CD4-positive, alpha-beta T cell treated with Interleukin-1 beta for 1 hour (primary cell): ENCODE data around the gene SHCBP1.
A peak's percentile ranks its signal among the peaks of the same experiment; 100 is the strongest.
"Not testable (repeated sequence)": the region's sequence is repeated elsewhere in the genome, so short reads cannot be mapped to it uniquely, and the experiment has no call there.

Source experiments
- DNase-seq, 2 donors: peaks; one replicate each; pipeline ENCODE4 v3.0.0-alpha.2; 2020 to 2022

SHCBP1 gene, protein sequence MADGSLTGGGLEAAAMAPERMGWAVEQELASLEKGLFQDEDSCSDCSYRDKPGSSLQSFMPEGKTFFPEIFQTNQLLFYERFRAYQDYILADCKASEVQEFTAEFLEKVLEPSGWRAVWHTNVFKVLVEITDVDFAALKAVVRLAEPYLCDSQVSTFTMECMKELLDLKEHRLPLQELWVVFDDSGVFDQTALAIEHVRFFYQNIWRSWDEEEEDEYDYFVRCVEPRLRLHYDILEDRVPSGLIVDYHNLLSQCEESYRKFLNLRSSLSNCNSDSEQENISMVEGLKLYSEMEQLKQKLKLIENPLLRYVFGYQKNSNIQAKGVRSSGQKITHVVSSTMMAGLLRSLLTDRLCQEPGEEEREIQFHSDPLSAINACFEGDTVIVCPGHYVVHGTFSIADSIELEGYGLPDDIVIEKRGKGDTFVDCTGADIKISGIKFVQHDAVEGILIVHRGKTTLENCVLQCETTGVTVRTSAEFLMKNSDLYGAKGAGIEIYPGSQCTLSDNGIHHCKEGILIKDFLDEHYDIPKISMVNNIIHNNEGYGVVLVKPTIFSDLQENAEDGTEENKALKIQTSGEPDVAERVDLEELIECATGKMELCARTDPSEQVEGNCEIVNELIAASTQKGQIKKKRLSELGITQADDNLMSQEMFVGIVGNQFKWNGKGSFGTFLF

DNA sequence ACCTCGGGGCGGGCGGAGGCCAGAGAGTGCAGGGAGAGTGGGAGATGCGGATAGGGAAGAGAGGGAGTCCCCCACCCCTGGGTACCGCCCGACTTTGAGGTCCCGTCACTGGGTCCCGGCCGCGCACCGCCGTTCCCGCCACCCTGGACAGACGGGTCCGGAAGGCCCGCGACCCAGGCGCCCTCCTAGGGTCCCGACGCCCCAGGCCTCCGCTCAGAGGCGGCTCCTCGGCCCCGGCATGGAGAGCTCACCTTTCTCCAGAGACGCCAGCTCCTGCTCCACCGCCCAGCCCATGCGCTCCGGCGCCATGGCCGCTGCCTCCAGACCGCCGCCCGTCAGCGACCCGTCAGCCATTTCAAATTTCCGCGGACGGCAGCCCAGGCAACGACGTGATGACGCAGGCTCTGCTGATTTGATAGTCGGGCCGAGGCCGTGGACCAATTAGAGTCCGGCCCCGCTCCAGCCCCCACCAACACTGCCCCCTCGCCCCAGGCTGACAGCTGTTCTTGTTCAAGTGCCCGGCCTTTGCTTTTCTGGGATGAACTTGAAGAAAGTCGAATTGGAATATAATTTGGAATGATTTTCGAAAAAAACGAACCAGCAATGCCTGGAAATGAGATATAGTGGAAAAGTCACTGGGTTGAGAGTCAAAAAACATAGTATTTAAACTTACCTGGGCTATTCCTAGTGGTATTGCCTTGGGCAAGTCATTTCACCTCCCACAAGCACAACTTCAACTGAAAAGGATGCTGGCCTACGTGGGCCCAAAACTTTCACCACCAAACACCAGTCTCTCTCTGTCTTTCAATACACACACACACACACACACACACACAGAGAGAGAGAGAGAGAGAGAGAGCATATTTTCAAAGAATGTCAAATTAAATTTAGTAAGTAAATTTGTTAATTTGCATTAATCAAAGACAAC is at the start of gene SHCBP1:
Gene SHCBP1, minus strand, starts transcription at position 374 of the 928 bp plus-strand sequence. Its CDS starts 20 bp downstream, at position 354.
- peak; percentile 69 to 71 for DNase-seq

DNA sequence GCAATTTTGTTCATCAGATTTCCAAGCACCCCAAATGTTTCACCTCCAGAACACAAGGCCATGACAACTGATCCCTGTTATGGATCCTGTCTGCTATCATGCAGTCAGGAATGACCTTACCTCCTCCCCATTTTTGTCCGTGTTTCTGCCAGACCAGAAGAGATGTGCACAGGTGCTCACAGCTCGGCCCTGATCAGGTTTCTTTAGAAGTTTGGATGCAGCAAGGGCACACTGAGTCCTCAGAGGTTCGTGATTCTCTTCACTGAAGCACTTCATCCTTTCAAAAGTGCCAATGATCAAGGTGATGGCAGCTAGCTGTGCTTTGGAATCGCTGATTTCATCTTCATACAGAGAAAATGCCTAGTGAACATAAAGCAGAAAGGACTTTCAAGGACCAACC is 40.9 kb upstream of the SHCBP1 start:
- DNase-seq: no peak

DNA sequence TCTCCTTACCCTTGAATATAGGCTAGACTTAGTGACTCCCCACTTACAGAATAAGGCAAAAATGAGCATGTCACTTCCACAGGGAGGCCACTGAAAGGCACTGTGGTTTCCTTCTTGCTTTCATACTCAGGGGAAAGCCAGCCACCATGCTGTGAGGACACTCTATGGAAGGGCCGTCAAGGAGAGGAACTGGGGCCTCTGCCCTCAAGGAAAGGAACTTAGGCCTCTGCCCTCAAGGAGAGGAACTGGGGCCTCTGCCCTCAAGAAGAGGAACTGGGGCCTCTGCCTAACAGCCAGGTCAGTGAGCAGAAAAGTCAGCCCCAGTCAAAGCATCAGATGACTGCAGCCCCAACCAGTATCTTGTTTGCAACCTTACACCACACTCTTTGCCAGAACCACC is 37.7 kb upstream of the SHCBP1 start:
- DNase-seq: peak; percentile 23 to 72

- no peak for DNase-seq
Observed at GRCh38 chr16:46651305-46651704, 30.1 kb upstream of the SHCBP1 start.

- no peak for DNase-seq
Observed at GRCh38 chr16:46650254-46650623, 29.1 kb upstream of the SHCBP1 start.

DNA sequence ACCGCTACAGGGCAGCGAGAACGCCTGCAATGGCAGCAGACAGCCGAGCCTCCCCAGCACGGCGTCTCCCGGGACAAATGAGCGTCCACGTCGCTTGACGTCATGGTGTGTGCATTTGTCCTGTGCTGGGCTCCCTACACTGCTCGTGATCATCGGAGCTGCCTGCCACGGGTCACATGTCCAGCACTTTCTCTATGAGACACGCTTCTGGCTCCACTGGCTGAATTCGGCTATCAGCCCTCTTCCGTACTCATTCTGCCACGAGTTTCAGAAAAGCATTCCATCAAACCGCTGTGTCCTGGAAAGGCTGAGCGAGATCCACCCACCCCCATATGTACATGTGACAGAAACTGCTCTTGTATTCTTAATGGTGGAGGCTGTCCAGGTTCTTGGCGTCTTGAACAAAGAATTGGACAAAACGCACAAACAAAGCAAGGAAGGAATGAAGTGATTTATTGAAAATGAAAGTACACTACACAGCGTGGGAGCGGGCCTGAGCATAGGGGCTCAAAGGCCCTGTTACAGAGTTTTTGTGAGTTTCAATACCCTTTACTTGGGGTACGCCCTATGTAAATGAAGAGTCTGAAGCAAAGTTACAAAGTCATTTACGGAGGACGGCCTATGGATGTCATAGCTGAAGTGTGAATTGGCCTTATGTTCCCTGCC is 28.5 kb upstream of the SHCBP1 start:
- DNase-seq: no peak

DNA sequence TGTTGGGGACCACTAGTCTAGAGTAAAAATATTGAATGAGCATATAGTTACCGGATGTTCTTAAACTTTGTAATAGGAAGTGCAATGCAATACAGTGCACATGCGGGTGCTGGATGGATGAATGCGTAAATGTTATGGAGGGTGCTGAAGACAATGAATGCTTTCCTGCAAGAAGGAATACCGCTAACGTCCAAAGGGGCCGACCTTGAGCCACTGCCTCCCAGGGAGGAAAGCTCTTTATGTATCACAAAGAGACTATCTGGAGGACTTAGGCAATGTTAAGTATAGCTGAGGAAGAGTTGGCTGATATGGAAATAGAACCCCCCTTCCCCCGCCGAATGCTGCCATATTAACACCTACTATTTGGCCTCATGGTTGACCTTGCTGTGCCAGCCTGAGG is 27.5 kb upstream of the SHCBP1 start:
- no peak for DNase-seq

GRCh38 chr16:46638947-46639925 is 18.1 kb upstream of the SHCBP1 start:
- no peak for DNase-seq

- DNase-seq: no peak
Observed at GRCh38 chr16:46632778-46633733, 11.9 kb upstream of the SHCBP1 start.

GRCh38 chr16:46629331-46630219 is 8.4 kb upstream of the SHCBP1 start:
- DNase-seq: no peak

DNA sequence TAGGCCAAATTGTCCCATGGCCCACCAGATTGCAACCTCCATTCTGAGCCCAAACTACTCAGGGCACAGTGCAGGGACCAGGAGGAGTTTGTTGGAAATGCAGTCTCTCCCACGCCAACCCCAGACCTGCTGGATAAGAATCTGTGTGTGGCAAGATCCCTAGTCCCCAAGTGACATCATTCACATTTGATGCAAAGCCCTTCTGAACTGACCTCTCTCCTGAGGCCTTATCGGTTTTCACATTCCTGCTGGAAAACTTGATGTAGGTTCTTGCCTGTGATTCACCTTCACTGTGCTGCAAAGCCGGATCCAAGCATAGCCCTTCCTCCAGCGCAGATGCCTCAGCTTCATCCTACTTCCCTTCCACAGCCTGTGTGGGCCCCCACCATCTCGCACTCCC is 6.6 kb upstream of the SHCBP1 start:
- no peak for DNase-seq

DNA sequence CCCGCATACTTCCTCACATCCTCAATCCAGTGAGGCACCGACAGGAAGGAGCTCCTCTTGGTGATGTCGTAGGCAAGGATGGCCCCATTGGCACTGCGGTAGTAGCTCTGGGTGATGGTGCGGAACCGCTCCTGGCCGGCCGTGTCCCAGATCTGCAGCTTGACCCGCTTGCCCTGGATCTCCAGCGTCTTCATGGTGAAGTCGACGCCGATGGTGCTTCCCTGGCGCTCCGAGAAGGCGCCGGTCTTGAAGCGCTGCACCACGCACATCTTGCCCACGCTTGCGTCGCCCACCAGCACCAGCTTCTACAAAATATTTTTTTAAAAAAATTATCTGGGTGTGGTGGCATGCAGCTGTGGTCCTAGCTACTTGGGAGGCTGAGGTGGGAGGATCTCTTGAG is 5.5 kb upstream of the SHCBP1 start:
- DNase-seq: not testable (repeated sequence)

GRCh38 chr16:46624862-46625261 is 3.7 kb upstream of the SHCBP1 start:
- not testable (repeated sequence) for DNase-seq

GRCh38 chr16:46623707-46624106 is 2.5 kb upstream of the SHCBP1 start:
- DNase-seq: not testable (repeated sequence)

GRCh38 chr16:46623246-46623645 is 2.1 kb upstream of the SHCBP1 start:
- DNase-seq: peak in 1 of 2 donors; percentile 31

DNA sequence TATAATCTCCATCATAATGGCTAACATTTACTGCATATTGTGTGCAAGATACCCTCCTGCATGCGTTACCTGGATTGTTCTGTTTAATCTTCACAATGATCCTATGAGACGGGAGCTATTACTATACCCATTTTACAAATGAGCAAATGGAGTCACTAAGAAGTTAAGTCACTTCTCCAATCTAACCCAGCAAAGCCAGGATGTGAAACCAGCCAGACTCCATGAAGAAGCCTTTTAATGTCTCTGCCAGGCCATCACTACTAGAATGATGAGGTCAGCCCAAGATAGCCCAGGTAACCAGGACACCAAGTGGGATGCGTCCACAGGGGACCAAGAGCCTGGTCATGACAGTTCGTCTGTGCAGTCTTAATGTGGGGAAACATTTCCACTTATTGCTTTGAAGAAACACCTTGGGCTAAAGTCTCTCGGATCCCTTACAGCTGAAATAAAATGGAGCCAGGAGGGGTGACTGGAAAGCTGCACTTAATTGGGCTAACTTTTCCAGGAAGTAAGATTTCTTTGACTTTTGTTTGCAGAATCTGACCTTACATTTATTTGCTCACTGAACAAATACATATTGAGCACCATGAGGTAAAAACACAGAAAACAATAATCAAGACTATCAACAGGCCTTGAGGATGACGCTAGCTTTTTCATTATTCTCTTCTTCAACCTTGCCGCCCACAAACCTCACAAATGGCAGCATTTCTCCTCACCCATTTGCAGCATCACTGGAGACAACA is 926 bp upstream of the SHCBP1 start:
- no peak for DNase-seq

DNA sequence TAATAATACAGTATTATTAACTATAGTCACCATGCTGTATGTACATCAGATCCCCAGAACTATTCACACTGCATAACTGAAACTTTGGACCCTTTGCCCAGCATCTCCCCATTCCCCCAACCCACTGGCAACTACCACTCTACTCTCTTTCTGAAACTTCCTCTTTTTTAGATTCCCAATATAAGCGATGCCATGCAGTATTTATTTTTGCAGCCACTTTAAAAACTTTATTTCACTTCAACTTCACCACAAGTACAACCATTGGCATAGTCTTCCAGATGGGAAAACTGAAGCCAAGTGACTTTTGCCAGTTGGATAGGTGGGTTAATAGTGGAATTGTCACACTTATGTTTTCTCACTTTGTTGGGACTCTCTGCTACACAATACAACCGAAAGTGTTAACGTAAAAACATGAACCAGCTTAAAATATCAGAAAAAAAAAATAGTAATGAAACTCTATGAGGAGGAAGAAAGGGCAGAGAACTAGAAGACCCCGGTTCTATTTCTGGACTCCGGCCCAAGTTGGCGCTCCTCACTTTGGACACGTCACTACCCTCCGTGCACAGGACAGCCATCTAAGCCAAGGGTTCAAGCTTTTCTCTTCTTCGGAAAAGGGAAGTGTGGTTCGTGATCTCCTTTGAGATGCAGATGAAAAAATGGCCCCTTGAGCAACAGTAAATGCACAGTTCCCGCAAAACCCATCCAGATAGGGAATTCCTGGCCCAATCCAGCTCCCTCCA is 743 bp downstream of the SHCBP1 start:
- no peak for DNase-seq

GRCh38 chr16:46618516-46618915 is 2.7 kb downstream of the SHCBP1 start:
- DNase-seq: no peak
